NCI-H1105 treated with DMSO at 0.1 percent for 48 hours (cell line): Measurements from ENCODE around the gene TBC1D3K.
"Not testable (repeated sequence)": the region's sequence is repeated elsewhere in the genome, so short reads cannot be mapped to it uniquely, and the experiment has no call there.

Source experiments
- DNase-seq: peaks from one replicate; lab custom pipeline; 2025; lab: John Stamatoyannopoulos, UW

Gene TBC1D3K

GRCh38 chr17:37924115-37924514, at the start of gene TBC1D3K:
Gene TBC1D3K, plus strand, starts transcription at chr17:37924415. Its CDS starts 1,585 bp downstream, at chr17:37926000.
- not testable (repeated sequence) for DNase-seq

GRCh38 chr17:37884516-37884915, 39.7 kb upstream of the TBC1D3K start:
- no peak for DNase-seq

GRCh38 chr17:37885136-37885535, 39.1 kb upstream of the TBC1D3K start:
- DNase-seq: no peak

- no peak for DNase-seq
Measured at GRCh38 chr17:37888881-37889280, 35.3 kb upstream of the TBC1D3K start.

- not testable (repeated sequence) for DNase-seq
Measured at GRCh38 chr17:37896961-37897360, 27.3 kb upstream of the TBC1D3K start.
